Prostate gland (tissue), 2 donors: ENCODE data around the gene RPL3.

Experiments used
- CTCF ChIP-seq, 4 experiments: fragments of 200-600 bp in 2 of 4; fragments of 450-650 bp in 2 of 4; sonication (generic) in 2 of 4; IDR thresholded peaks; 1 replicate in 3 of 4; 2 replicates in 1 of 4; pipeline ENCODE4 v1.5.1; 2016 to 2019; ENCODE audit warnings: antibody characterized with exemption in 4 of 4, mild to moderate bottlenecking in 2 of 4, moderate library complexity in 2 of 4
- POLR2A ChIP-seq: fragments of 450-650 bp; IDR thresholded peaks from one replicate; pipeline ENCODE4 v1.6.1; 2016; ENCODE audit warnings: antibody characterized with exemption, mild to moderate bottlenecking

DNA sequence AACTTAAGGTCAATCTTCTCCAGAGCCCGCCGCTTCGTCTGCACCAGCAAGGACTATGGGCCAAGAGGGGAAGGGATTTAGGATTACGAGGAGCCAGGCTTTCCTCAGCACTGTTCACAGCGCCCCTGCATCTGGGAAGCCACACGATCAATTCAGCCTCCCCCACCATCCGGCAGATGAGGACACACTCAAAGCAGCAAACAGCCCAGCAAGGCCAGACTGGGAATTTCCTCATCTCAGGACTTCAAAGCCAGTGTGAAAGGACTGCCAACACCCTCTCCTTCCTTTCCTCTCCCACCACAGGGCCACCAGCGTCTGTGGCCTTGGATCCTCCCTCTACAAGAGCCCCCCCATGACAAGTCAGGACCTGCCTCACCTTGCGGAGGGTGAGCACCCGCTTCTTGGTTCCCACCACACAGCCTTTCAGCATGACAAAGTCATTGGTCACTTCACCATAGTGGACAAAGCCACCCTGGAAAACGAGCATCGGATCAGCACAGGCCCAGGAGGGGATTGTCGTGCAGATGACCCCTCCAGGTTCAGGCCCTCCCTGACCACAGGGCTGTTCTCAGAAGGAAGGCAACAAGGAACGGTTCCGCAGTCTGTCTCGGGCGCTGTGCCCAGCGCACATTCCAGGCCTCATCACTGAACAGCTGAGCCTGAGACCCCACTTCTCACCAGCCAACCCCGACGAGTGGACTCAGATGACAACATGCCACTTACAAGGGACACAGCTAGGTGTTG, 6.0 kb downstream of the RPL3 start:
- TF ChIP-seq POLR2A (no peak), CTCF (IDR thresholded peaks at IDR 0.05) (no peak)
